Nephron progenitor cell (in vitro differentiated cells): ENCODE data around the gene SEC16A.

ENCODE experiments used
- DNase-seq: peaks from one replicate; pipeline ENCODE4 v3.0.0; 2021
- H3K27ac Mint-ChIP-seq: 2 replicates; pipeline ENCODE4 v1.8.0; 2021; ENCODE audit warnings: mild to moderate bottlenecking, moderate library complexity, mixed read lengths
- H3K27me3 Mint-ChIP-seq: 2 replicates; pipeline ENCODE4 v1.8.0; 2021; ENCODE audit warnings: mild to moderate bottlenecking, low read depth, mixed read lengths; ENCODE audit not compliant: poor library complexity
- H3K36me3 Mint-ChIP-seq: 2 replicates; pipeline ENCODE4 v1.8.0; 2021; ENCODE audit warnings: low read depth, mixed read lengths
- H3K4me1 Mint-ChIP-seq: 2 replicates; pipeline ENCODE4 v1.8.0; 2021; ENCODE audit warnings: mixed read lengths
- H3K4me3 Mint-ChIP-seq: 2 replicates; pipeline ENCODE4 v1.8.0; 2021; ENCODE audit warnings: mild to moderate bottlenecking, moderate library complexity, mixed read lengths
- H3K9me3 Mint-ChIP-seq: 2 replicates; pipeline ENCODE4 v1.8.0; 2021; ENCODE audit warnings: mild to moderate bottlenecking, moderate library complexity, mixed read lengths
- TF ChIP-seq, protein P1 (sequence below): fragments of 200-600 bp; sonication (generic); IDR thresholded peaks from 2 replicates; pipeline ENCODE4 v1.5.0; 2021; ENCODE audit warnings: antibody characterized with exemption

Gene SEC16A

DNA sequence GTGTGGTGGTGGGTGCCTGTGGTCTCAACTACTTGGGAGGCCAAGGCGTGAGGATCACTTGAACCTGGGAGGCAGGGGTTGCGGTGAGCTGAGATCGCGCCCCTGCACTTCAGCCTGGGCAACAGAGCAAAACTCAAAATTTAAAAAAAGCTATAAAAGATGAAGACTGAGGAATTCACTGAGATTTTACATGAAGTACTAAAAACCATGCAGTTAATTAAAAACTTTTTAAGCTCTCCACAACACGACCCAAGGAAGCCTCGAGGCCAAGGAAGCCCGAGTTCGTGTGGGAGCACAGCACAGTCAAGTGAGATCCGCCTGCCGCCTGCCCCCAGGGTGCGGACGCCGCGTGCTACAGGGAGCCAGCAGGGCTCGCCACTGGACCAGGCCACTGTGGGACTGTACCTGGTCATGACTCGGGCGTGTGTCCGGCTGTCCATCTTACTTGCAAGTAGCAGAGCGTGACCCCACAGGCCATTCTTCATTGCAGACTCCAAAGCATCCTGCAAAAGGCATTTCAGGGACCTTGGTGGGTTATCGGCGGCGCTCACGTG is 22.0 kb downstream of the SEC16A start:
- TF ChIP-seq, protein P1, sequence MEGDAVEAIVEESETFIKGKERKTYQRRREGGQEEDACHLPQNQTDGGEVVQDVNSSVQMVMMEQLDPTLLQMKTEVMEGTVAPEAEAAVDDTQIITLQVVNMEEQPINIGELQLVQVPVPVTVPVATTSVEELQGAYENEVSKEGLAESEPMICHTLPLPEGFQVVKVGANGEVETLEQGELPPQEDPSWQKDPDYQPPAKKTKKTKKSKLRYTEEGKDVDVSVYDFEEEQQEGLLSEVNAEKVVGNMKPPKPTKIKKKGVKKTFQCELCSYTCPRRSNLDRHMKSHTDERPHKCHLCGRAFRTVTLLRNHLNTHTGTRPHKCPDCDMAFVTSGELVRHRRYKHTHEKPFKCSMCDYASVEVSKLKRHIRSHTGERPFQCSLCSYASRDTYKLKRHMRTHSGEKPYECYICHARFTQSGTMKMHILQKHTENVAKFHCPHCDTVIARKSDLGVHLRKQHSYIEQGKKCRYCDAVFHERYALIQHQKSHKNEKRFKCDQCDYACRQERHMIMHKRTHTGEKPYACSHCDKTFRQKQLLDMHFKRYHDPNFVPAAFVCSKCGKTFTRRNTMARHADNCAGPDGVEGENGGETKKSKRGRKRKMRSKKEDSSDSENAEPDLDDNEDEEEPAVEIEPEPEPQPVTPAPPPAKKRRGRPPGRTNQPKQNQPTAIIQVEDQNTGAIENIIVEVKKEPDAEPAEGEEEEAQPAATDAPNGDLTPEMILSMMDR, result no peak
- Mint-ChIP-seq H3K36me3 (peaks cover 74% of the 10 kb centered on the region), H3K4me3 (no peak overlapping the region)

DNA sequence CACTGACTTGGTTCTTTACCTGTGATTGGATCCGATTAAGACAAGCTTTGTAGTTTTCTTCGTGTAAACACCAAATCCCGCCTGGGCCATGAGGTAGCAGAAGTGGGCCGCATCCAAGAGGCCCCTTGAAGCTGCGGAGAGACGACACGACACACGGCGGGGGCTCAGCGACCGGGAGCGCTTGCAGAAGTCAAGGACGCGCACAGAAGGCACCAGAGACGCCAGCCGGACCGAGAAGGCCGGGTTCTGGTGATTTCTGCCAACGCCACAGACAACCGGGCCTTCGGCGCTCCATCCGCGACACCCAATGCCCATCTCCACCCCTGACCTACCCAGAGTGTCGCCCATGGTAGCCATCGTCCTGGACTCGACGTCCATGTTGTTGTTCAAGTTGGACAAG is 23.4 kb downstream of the SEC16A start:
- H3K9me3 Mint-ChIP-seq, result no peaks in the 10 kb centered on the region
- H3K36me3 Mint-ChIP-seq, result peaks cover 73% of the 10 kb centered on the region
- no peak overlapping the region for H3K4me3 Mint-ChIP-seq
- no peak overlapping the region for H3K27ac Mint-ChIP-seq
- TF ChIP-seq, protein P1, result no peak
- DNase-seq, result no peak
- no peaks in the 10 kb centered on the region for H3K4me1 Mint-ChIP-seq
- H3K27me3 Mint-ChIP-seq, result no peaks in the 10 kb centered on the region

More for the DNA sequence above, 22.0 kb downstream of the SEC16A start:
- no peak for DNase-seq
- Mint-ChIP-seq H3K9me3 (no peaks in the 10 kb centered on the region), H3K4me1 (no peaks in the 10 kb centered on the region), H3K27me3 (no peaks in the 10 kb centered on the region), H3K27ac (no peak overlapping the region)

DNA sequence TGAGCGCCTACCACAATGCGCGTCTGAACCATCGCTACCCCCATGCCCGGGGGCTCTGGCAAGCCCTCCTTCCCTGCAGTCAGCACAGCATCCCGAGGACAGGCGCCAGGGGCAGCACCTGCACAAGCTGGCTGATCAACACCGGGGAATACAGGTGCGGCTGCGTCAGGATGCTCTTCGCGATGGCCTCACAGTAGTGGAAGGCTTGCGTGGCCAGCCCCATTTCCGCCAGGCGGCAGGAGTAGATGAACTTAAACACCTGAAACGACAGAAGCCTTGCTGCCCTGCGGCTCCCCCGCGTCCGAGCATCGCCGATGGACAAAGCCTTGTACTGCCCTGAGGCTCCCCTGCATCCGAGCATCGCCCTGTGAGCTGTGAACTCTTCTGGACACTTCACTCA is 25.5 kb downstream of the SEC16A start:
- H3K9me3 Mint-ChIP-seq, result no peaks in the 10 kb centered on the region
- no peaks in the 10 kb centered on the region for H3K27me3 Mint-ChIP-seq
- no peak overlapping the region for H3K27ac Mint-ChIP-seq
- H3K4me1 Mint-ChIP-seq, result no peaks in the 10 kb centered on the region
- DNase-seq, result no peak
- no peak overlapping the region for H3K4me3 Mint-ChIP-seq
- TF ChIP-seq, protein P1, result no peak
- H3K36me3 Mint-ChIP-seq, result peaks cover 69% of the 10 kb centered on the region

DNA sequence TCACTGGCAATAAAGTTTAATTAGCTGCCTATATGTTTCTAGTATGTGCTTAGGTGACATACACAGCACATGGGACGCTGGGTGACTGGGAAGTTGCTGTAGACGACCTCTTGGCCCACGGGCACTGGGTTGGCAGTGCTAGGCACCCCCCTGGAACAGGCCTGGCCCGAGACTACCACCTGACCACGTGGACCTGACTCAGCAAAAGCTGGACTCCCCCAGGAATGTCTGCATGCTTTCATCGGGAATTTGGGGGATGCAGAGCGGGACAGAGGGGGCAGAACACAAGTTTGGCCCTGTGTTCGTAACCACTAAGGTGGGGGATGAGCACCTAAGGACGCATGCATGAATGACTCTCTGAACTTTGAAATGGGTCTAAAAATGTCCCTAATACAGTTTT is 26.6 kb downstream of the SEC16A start:
- no peaks in the 10 kb centered on the region for H3K9me3 Mint-ChIP-seq
- DNase-seq, result no peak
- no peak overlapping the region for H3K4me3 Mint-ChIP-seq
- peaks cover 70% of the 10 kb centered on the region for H3K36me3 Mint-ChIP-seq
- no peak overlapping the region for H3K27ac Mint-ChIP-seq
- H3K4me1 Mint-ChIP-seq, result no peaks in the 10 kb centered on the region
- H3K27me3 Mint-ChIP-seq, result no peaks in the 10 kb centered on the region
- TF ChIP-seq, protein P1, result no peak

DNA sequence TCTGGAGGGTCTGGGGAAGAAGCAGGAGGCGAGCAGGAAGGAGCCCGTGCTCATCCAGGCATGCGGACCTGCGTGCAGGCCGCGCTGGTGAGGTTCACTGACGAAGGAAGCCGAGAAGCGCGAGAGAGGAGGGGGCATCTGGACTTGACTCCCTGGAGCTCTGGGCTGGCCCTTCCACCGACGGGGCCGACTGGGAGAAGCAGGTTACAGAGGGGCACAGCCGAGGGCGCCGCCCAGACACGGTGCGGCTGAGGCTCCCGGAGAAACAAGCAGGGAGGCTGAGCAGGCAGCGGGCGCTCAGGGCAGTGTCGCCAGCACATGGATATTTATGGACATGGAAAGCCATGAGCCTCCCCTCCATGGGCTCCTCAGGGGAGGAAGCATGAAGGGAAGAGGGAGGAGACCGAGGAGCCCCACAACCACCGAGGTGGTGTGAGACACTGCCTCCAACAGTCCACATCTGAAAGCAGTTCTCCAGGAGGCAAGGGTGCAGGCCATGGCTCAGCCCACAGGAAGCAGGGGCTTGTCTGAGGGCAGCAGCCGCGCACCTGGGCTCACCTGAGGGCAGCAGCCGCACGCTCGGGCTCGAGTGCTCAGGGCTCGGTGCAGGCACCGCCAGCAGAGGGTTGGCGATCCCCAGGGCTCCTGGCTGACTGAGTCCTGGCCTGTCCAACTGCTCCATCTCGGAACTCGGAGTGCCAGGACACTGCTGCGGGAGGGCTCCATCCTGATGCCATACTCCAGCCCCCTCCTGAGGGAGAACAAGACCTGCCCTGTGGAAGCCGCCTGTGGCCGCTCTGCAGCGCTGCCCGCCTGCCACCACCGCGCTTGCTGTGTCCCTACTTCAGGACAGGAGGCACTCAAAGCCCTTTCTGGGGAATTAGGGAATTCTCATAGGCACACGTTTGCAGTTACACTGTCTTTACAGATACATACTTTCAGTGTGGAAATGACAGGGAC is 27.5 kb downstream of the SEC16A start:
- Mint-ChIP-seq H3K4me1 (no peaks in the 10 kb centered on the region), H3K27me3 (no peaks in the 10 kb centered on the region), H3K4me3 (no peak overlapping the region), H3K27ac (peak overlapping the region; percentile 84), H3K9me3 (no peaks in the 10 kb centered on the region), H3K36me3 (peaks cover 73% of the 10 kb centered on the region)
- TF ChIP-seq, protein P1, result no peak
- DNase-seq, result no peak
